Stimulated activated CD8-positive, alpha-beta memory T cell treated with anti-CD3 and anti-CD28 coated beads, Interleukin-15, amount 100 ng/mL, for 1 hour (primary cell): ENCODE results near the gene WFDC2.
"Not testable (repeated sequence)": the region's sequence is repeated elsewhere in the genome, so short reads cannot be mapped to it uniquely, and the experiment has no call there.

Experiments used
- DNase-seq: peaks from one replicate; pipeline ENCODE4 v3.0.0-alpha.2; 2020; ENCODE audit warnings: low read depth

WFDC2 gene

DNA sequence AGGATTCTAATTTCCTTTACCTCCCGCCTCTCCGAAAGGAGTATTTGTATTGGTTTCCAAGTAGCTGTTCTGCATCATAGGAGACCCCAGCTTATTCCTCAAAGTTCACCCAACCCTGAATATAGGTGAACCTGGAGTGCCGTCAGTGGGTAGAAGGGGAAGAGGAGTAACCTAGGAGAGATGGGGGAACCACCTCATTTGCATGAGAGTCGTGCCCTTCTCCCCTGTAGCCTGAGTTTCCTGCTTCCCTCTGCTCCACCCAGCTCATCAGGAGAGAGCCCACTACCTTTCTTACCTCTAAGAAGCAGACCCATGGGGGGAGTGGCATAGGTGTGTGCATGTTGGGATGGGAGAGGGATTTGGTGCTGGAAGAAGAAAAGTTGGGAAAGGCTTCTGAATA, 17.3 kb upstream of the WFDC2 start:
- no peak for DNase-seq

DNA sequence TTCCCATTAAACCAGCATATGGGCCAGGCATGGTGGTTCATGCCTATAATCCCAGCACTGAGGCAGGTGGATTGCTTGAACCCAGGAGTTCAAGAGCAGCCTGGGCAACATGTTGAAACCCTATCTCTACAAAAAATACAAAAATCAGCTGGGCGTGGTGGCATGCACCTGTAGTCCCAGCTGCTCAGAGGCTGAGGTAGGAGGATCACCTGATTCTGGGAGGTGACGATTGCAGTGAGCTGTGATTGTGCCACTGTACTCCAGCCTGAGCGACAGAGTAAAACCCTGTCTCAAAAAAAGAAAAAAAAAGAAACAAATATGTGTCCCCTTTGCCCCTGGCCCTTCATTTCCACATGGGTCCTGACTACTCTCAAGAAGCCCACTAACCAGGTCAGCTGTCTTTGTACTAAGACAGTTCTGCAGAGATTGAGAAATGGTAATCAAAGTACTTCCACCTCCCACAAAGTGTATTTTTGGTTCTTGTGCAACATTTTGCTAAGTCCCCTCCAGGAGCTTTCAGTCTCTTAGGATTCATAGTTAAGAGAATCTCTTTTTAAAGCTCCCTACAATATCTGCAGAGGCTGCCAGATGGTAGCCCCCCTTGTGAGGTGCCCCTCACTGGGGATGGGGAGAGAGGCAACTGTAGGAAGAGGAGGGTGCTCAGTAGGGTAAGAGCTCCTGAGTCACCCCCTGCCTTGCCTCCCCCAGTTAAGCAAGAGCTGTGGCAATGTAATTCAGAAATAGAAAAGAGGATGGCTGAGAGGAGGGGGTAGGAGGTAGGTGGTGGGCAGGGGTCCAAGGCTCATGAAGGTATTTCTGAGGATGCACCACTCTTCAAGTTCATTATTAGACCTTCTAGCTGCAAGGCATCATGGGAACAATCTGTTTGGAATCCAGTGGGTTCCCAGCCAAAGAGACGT, 16.5 kb upstream of the WFDC2 start:
- no peak for DNase-seq

DNA sequence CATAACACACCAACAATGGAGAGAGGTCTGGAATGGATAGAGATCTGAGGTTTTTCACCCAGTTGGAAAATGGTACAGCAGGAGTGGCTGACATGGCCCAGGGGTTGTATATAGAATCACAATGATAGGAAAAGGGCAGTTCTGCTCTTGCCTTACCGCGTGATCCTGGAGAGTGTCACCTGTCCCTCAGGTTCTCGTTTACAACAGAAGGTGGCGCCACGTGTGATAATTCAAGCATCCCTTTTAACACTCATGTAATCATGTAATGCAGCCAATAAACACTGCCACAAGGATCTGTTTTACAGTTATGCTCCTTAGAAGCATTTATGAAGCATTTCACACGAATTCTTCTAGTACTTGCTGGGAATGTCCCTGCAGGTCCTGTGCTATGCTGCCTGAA, 12.9 kb upstream of the WFDC2 start:
- no peak for DNase-seq

DNA sequence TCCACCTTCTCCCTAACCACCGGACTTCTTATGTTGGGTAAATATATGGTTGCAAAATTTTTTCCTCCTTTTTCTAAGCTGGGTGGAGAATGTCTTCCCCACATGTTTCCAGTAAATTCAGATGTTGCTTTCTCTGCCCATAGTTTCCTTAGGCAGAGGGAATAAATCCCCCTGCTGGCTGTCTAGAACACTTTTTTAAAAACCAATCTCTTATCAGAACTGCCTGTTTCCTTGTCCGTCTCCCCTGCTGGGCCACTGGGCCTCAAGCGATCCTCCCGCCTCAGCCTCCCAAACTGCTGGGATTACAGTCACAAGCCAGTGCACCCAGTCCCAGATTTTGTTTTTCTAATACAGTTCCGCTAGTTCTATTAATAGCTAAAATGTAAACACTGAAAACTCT, 9.9 kb upstream of the WFDC2 start:
- DNase-seq = no peak

DNA sequence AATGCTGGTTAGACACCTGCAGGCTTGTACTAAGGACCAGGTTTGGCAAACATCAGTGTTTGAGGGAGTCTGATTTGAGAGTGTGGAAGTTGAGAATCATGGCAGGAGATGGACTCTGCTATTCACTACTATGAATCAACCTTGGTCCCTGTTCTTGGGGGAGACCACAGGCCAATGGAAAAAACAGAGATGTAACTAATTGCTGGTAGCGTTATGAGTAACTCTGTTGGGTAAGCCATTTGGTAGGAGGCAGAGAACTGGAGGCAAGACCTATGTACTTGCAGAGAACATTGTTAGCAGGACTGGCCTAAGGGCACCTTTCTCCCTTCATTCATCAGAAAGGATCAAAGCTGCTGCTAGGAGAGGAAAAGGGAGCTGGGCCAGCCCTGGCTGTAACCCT, 8.3 kb upstream of the WFDC2 start:
- no peak for DNase-seq

DNA sequence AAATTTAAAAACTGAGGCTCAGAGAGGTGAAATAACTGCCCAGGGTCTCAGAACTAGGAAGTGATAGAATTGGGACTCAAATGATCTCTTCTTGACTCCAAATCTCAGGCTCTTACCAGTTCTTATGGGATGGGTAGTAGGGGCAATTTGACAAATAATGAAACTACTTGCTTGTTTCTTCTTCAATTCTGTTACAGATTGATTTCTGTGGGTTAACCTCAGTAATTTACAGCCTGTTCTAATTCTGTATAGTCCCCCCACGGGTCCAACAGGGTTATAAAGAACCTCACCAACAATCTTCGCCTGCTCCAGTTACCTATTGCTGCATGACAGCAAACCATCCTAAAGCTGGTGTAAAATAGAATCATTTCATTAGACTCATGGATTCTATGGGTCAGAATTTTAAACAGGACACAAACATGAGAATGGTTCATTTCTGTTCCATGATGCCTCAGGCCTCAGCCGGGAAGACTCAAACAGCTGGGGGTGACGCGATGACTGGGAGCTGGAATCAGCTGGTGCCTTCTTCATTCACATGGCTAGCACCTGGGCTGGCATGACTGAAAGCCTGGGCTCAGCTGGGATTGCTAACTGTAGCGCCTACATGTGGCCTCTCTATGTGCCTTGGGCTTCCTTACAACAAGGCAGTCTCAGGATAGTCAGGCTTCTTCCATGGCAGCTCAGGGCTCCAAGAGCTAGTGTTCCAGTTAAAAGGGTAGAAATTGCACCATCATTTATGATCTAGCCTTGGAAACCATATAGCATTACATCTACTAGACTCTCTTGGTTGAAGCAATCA, 6.6 kb upstream of the WFDC2 start:
- DNase-seq = no peak

DNA sequence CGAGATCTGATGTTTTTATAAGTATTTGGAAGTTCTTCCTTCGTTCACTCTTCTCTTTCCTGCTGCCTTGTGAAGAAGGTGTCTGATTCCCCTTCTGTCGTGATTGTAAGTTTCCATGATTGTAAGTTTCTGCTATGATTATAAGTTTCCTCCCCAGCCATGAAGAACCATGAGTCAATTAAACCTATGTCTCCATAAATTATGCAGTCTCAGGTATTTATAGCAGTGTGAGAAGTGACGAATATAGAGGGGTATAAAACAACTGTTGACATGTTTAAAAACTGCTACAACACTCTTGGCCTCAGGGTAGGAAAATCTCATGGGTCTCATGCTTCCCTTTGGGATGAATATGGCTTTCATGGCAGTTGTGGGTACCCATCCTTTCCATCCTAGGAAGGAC, 5.8 kb upstream of the WFDC2 start:
- no peak for DNase-seq

DNA sequence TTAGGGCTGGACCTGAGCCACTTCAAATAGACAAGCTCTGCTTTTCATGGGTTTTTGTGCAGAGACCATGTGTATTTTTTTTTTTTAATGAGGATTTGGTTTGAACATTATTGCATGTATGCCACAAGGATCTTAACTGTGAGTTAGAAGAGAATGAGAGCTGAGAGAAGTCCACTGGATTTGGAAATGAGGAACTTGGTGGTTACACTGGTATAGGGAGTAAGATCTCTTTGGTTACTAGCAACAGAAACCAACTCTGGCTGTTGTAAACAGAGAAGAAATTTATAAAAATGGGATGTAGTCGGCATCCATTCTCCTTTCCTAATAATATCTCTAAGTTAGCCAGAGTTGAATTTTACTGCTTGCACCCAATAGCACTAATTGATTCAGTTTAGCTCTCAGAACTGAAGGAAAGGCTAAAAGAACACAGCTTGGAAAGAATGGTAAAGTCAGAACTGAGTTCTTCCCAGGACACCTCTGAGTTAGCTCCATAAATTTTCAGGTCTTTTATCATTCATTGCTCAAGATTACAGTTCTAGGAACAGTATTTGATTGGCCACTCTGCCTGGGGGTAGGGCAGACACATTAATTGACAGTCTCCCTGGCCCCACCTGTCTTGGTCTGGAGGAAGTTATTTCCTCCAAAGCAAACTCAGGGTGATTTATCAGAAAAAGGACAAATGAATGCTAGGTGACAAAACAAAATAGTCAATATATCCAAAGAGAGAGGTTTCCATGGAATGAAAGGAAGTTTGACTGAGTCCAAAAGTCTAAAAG, 3.9 kb upstream of the WFDC2 start:
- DNase-seq = no peak

DNA sequence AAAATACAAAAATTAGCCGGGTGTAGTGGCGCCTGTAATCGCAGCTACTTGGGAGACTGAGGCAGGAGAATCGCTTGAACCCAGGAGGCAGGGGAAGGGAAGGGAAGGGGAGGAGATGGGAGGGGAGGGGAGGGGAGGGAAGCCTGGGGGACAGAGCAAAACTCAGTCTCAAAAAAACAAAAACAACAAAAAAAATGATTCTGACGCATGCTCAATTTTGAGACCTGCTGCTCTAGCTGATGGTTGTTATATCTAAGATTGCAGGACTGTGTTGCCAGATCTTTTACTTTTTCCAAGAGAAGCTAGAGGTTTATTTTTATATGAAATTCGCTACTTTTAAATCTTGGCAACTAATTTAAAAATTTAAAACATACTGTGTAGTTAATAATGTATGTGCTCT, 2.4 kb upstream of the WFDC2 start:
- no peak for DNase-seq

DNA sequence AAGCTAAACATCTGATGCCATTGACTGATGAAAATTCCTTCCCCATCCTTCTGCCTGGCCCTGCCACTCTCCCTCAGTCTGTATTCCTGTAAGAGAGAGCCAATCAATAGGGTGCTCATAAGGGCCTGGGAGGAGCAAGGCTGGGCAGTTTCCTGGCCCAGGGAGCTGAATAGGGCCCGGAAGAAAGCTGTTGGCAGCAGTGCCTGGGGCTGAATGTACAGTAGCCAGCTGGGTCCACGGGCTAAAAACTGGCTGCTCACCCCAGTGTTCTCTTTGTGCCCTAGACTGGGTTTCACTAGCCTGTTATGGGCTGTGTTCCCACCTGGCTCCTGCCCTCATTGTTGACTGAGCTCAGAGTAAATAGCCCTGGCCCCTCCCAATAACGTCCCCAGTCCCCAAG, 1.7 kb upstream of the WFDC2 start:
- no peak for DNase-seq

DNA sequence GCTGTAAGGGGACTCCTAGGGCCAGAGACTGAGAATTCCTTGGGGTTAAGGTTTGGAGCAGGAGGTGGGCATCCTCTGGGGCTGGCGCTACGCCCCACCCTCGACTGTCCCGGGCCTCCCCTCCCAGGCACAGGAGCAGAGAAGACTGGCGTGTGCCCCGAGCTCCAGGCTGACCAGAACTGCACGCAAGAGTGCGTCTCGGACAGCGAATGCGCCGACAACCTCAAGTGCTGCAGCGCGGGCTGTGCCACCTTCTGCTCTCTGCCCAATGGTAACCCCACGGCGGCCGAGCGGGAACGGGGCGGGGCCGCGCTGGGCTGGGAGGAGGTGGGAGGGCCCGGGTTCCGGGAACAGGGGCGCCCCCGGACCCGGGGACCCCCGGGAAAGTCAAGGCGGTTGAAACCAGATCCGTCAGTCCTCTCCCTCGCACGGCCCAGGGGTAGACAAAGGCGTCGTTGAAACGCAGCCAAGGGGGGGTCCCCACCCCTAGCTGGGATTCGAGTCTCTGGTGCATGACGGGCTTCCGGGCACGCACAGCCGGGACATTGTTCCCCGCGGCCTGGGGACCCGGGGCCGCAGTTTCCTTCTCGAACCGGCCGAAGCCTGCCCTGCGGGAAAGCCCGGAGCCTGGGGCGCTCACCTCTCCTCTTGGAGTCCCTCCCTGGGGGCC, 844 bp downstream of the WFDC2 start:
- DNase-seq = no peak

DNA sequence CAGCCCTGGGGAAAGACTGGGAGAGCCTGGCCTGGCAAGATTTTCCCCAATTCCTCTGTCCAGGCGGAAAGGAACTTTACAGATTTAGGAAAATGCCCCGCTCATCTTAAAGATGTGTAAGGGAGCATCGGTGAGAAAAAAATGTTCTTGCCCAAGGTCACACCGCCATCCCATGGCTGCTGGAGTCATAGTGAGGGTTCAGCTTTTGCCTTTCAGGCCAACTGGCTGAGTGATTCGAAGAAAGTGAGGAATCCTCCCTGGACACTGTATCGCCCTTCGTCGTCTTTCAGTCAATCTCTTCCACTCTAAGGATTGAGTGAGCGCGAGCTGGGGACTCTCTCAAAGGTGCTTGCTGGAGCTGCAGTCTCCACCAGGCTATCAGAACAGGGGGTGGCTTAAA, 1.4 kb downstream of the WFDC2 start:
- DNase-seq = no peak

DNA sequence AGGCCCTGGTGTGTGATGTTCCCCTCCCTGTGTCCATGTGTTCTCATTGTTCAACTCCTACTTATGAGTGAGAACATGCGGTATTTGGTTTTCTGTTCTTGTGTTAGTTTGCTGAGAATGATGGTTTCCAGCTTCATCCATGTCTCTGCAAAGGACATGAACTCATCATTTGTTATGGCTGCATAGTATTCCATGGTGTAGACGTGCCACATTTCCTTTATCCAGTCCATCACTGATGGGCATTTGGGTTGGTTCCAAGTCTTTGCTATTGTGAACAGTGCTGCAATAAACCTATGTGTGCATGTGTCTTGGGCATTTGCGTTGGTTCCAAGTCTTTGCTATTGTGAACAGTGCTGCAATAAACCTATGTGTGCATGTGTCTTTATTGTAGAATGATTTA, 2.7 kb downstream of the WFDC2 start:
- DNase-seq = not testable (repeated sequence)

DNA sequence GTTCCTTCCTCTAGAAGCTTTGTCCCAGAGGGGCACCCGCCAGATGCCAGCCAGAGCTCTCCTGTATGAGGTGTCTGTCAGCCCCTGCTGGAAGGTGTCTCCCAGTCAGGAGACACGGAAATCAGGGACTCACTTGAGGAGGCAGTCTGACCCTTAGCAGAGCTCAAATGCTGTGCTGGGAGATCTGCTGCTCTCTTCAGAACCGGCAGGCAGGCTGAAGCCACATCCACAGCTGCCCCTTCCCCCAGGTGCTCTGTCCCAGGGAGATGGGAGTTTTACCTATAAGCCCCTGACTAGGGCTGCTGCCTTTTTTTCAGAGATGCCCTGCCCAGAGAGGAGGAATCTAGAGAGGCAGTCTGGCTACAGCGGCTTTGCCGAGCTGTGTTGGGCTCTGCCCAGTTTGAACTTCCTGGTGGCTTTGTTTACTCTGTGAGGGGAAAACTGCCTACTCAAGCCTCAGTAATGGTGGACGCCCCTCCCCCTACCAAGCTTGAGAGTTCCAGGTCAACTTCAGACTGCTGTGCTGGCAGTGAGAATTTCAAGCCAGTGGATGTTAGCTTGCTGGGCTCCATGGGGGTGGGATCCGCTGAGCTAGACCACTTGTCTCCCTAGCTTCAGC, 8.1 kb downstream of the WFDC2 start:
- DNase-seq = not testable (repeated sequence)

DNA sequence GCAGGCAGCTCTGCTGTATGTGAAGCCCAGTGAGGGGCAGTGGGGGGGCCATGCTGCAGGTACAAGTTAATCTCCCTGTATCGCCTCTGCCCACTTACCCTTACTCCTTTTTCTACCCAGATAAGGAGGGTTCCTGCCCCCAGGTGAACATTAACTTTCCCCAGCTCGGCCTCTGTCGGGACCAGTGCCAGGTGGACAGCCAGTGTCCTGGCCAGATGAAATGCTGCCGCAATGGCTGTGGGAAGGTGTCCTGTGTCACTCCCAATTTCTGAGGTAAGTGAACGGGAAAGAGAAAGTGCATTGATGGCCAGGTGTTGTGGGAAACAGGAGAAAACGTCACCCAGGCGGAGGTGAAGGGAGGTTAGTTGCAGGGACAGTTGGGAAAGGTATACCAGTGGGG, 10.3 kb downstream of the WFDC2 start:
- DNase-seq = no peak

DNA sequence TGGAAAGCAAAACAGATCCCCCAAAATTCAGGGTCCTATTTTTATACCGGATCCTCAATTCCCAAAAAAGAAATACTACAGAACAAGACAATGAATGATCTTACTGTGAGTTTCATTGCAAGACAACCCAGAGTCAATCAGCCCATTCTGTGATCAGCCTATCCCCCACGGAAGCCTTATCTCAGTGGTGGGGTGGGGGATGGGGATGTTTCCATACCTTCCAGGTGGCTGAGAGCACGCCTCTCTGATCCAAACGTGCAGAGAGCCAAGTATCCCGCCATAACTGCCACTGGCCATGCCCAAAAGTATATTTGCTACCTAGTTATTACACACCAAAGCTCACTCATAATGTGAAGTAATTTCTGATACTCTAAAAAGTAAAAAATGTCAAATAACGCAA, 15.1 kb downstream of the WFDC2 start:
- no peak for DNase-seq

DNA sequence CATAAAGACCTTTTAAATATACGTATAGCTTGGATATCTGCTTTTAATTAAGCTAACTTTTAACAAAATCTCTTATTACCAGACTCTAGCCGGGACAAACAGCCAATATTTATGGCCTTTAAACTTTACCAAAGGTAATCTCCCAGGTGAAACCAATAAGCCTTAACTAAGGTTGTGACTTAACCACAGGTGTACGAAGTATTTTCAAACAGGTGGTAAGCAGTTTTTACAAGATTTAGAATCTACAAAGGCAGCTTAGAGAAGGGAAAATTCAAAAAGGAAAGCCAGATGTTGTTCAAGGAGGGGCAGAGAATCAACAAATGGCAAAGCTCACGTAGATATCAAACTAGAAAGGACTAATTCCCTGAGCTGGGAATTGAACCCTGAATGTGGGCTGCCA, 15.8 kb downstream of the WFDC2 start:
- DNase-seq = no peak

DNA sequence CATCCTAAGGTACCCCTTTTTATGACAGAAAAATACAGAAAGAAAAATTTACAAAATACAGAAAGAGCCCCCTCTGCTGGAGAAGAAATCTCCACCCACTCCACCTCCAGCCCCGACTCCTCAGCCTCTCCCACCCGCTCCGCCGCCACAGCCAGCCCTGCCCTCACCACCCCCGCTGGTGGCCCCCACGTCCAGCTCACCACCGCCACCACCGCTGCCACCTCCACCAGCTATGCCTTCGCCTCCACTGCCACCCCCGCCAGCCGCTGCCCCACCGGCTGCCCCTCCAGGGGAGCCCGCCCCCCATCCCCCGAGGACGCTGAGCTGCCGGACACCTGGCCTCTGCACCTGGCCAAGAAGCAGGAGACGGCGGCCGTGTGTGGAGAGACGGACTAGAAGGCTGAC, 17.7 kb downstream of the WFDC2 start:
- no peak for DNase-seq

DNA sequence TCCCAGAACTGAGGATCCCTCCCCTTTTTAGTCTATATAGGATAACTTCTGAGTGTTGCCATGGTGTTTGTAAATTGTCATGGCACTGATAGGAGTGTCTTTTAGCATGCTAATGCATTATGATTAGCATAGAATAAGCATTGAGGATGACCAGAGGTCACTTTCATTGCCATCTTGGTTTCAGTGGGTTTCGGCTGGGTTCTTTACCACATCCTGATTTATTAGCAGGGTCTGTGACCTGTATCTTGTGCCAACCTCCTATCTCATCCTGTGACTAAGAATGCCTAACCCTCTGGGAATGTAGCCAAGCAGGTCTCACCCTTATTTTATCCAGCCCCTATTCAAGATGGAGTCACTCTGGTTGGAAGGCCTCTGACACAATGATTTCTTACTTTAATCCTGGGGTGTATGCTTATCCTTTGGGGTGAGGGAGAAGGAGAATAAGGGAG, 19.6 kb downstream of the WFDC2 start:
- DNase-seq = no peak

DNA sequence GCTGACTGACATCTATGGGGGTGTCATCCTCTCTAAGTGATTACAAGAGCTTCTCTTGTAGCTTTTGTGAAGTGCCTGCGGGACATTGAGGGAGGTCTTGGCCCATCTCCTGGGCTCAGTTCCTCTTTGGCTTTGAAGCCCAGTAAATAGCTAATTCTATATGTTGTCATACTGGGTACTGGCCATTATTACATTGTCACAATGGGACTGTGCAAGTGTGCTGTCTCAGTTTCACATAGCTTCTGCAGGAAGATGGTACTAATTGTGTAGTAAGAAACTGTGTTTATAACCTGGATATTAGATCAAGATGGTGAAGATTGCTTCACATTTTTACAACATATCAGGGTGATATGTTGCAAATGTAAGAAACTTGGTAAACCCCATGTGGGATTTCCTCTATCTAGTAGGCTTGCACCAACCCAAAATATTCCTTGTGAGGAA, 26.0 kb downstream of the WFDC2 start:
- DNase-seq = no peak

DNA sequence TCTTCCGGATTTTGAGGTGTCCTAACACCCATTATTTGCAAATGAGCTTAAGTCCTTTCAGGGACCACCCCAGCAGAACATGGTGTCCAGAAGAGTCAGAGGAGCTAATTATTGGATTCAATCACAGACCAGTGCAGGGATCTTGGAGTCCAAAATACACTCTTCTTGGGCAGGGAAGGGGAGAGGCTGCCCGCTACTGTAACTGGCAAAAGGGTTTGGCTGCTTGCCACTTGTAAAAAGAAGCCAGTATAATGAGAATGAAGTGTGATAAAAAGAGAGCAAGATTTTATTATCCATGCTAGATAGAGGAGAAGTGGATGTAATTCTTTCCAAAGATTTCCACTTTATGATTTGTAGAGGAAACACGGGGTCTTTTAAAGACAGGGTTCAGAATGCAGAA, 26.6 kb downstream of the WFDC2 start:
- DNase-seq = no peak
